OCI-LY7 (cell line): ENCODE measurements around the gene PXMP4. TPM values are rescaled to one million over a fixed set of nuclear protein-coding genes. Genes with fewer than 3 reads are reported as not detected.

Source experiments
- BruUV-seq: library from RNA; stranded (reverse); fragments of 400-500 nt; replicated peaks from 2 replicates; lab custom pipeline; 2021; lab: Mats Ljungman, UMichigan
- CTCF ChIA-PET: fragments of 300-600 bp; sonication (Branson Sonifier 250); formaldehyde crosslinking; loops from one replicate; lab custom pipeline; 2022; ENCODE audit warnings: antibody characterized with exemption; ENCODE audit not compliant: unreplicated experiment; lab: Charles Lee
- POLR2A ChIA-PET: fragments of 300-600 bp; sonication (Branson Sonifier 250); formaldehyde crosslinking; loops from one replicate; lab custom pipeline; 2022; ENCODE audit warnings: antibody characterized with exemption; lab: Charles Lee
- DNase-seq: peaks from one replicate; pipeline ENCODE4 v3.0.0-alpha.2; 2015; ENCODE audit warnings: low spot score
- H2AFZ ChIP-seq: fragments of 200-600 bp; sonication (generic), shearing (Covaris generic); 2 replicates; pipeline ENCODE4 v1.6.1; 2014; ENCODE audit warnings: mild to moderate bottlenecking, antibody characterized with exemption, low read length, moderate library complexity
- H3K27ac ChIP-seq: fragments of 200-600 bp; sonication (generic); 2 replicates; pipeline ENCODE4 v1.5.1; 2014; ENCODE audit warnings: mixed run types, low read depth, mild to moderate bottlenecking, moderate library complexity, low read length, inconsistent platforms; ENCODE audit not compliant: poor library complexity, severe bottlenecking
- H3K36me3 ChIP-seq: fragments of 200-600 bp; sonication (generic); 2 replicates; pipeline ENCODE4 v1.6.1; 2014; ENCODE audit warnings: mild to moderate bottlenecking, antibody characterized with exemption, low read length, moderate library complexity, mixed read lengths; ENCODE audit not compliant: insufficient read depth
- H3K4me1 ChIP-seq: fragments of 200-600 bp; sonication (generic); 2 replicates; pipeline ENCODE4 v1.5.1; 2014; ENCODE audit warnings: mild to moderate bottlenecking, low read length; ENCODE audit not compliant: insufficient read depth, poor library complexity, severe bottlenecking
- H3K4me2 ChIP-seq: fragments of 200-600 bp; sonication (generic); 2 replicates; pipeline ENCODE4 v1.6.1; 2014; ENCODE audit warnings: mild to moderate bottlenecking, low read length
- H3K4me3 ChIP-seq: fragments of 200-600 bp; sonication (generic); 2 replicates; pipeline ENCODE4 v1.5.1; 2014; ENCODE audit warnings: mild to moderate bottlenecking, low read depth, low read length; ENCODE audit not compliant: poor library complexity, severe bottlenecking
- H3K79me2 ChIP-seq: fragments of 200-600 bp; sonication (generic); 2 replicates; pipeline ENCODE4 v1.6.1; 2016; ENCODE audit warnings: low read depth, mild to moderate bottlenecking, low read length, moderate library complexity, mixed read lengths; ENCODE audit not compliant: insufficient read depth
- H3K9me2 ChIP-seq: fragments of 200-600 bp; sonication (generic); 2 replicates; pipeline ENCODE4 v1.6.1; 2016; ENCODE audit warnings: mild to moderate bottlenecking, low read length, mixed read lengths; ENCODE audit not compliant: insufficient read depth
- H3K9me3 ChIP-seq: fragments of 200-600 bp; sonication (generic); 2 replicates; pipeline ENCODE4 v1.6.1; 2014; ENCODE audit warnings: mild to moderate bottlenecking, mixed run types, low read length, mixed read lengths
- H4K20me1 ChIP-seq: fragments of 200-600 bp; sonication (generic); 2 replicates; pipeline ENCODE4 v1.6.1; 2014; ENCODE audit warnings: mild to moderate bottlenecking, antibody characterized with exemption, low read length, moderate library complexity, mixed read lengths; ENCODE audit not compliant: insufficient read depth
- EZH2phosphoT487 ChIP-seq: fragments of 200-600 bp; sonication (generic); IDR thresholded peaks from 2 replicates; pipeline ENCODE4 v1.6.1; 2018; ENCODE audit warnings: low read depth, borderline replicate concordance, mild to moderate bottlenecking, mixed run types, antibody characterized with exemption, low read length, moderate library complexity, mixed read lengths
- intact Hi-C: fragments of 100-400 bp; cut with micrococcal nuclease; formaldehyde crosslinking; loops from one replicate; pipeline ENCODE4 v1.10.0; 2022; ENCODE audit not compliant: unreplicated experiment
- total RNA-seq, 2 experiments: library from RNA; depleted of rRNA in 1 of 2; stranded (reverse); fragments of >200 nt in 1 of 2; shearing (Covaris generic) in 1 of 2; gene quantifications; 2 replicates each; pipeline ENCODE4 v1.2.3, GENCODE V29; 2014 to 2022
- TF ChIP-seq, protein P1 (sequence below): fragments of 200-600 bp; sonication (generic); conservative IDR thresholded peaks from 2 replicates; pipeline ENCODE4 v1.5.1; 2014; ENCODE audit warnings: mild to moderate bottlenecking, antibody characterized with exemption, low read length, moderate library complexity, mixed read lengths

PXMP4 gene
- total RNA-seq, 2 experiments from 2014 or later, result 3.1 to 8.2 TPM

- no peaks in the 10 kb centered on the region; the same call in 1 of the 2 replicates for H3K79me2 ChIP-seq
- H3K4me2 ChIP-seq, result no peak overlapping the region
- no peak overlapping the region for H3K27ac ChIP-seq
- no peaks in the 10 kb centered on the region for H3K36me3 ChIP-seq
- H4K20me1 ChIP-seq, result no peaks in the 10 kb centered on the region
- H3K4me3 ChIP-seq, result no peak overlapping the region
- no TSS peak for BruUV-seq
- TF ChIP-seq, protein P1, sequence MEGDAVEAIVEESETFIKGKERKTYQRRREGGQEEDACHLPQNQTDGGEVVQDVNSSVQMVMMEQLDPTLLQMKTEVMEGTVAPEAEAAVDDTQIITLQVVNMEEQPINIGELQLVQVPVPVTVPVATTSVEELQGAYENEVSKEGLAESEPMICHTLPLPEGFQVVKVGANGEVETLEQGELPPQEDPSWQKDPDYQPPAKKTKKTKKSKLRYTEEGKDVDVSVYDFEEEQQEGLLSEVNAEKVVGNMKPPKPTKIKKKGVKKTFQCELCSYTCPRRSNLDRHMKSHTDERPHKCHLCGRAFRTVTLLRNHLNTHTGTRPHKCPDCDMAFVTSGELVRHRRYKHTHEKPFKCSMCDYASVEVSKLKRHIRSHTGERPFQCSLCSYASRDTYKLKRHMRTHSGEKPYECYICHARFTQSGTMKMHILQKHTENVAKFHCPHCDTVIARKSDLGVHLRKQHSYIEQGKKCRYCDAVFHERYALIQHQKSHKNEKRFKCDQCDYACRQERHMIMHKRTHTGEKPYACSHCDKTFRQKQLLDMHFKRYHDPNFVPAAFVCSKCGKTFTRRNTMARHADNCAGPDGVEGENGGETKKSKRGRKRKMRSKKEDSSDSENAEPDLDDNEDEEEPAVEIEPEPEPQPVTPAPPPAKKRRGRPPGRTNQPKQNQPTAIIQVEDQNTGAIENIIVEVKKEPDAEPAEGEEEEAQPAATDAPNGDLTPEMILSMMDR, result no peak
- no peak for TF ChIP-seq EZH2phosphoT487
- intact Hi-C loops, result no loop called here
- H3K9me2 ChIP-seq, result no peaks in the 10 kb centered on the region
- no peaks in the 10 kb centered on the region for H3K9me3 ChIP-seq
- CTCF ChIA-PET, result no interaction called here
- POLR2A ChIA-PET, result interaction anchor here (0.6 kb wide), 1 partner anchor 944 kb away, joined by 3 read pairs; no protein-coding TSS in a partner anchor
- H3K4me1 ChIP-seq, result peaks cover 24% of the 10 kb centered on the region
- DNase-seq, result no peak
- H2AFZ ChIP-seq, result no peak overlapping the region
Measured at GRCh38 chr20:33729101-33729500, 9.0 kb upstream of the PXMP4 start.

DNA sequence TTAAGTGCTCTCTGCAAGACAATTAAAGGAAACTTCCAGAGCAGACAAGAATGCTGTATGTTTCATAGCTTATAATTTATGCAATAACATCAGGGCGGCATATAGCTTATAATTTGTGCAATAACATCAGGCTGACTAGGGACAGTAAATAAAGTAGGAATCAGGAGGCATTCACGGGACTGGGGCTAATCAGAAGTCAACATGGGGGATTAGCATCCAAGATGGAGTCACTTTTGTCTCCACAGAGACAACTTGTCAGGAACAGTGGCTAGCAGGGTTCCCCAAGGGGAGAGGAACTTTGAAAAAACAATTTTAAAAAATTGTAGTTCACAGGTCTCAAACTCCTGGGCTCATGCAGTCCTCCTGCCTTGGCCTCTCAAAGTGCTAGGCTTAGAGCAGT lies 8.4 kb upstream of the PXMP4 start:
- Histone ChIP-seq H3K27ac (no peak overlapping the region), H3K79me2 (no peaks in the 10 kb centered on the region; the same call in 1 of the 2 replicates), H3K36me3 (no peaks in the 10 kb centered on the region), H2AFZ (no peak overlapping the region), H3K4me1 (peaks cover 18% of the 10 kb centered on the region), H3K4me2 (no peak overlapping the region), H3K9me2 (no peaks in the 10 kb centered on the region), H3K4me3 (no peak overlapping the region), H3K9me3 (no peaks in the 10 kb centered on the region), H4K20me1 (no peaks in the 10 kb centered on the region)
- CTCF ChIA-PET, result interaction anchor here (0.6 kb wide), 1 partner anchor 285 kb away, joined by 3 read pairs; the partner anchor contains the start of gene SNTA1
- BruUV-seq, result no TSS peak
- DNase-seq, result no peak
- intact Hi-C loops, result no loop called here
- POLR2A ChIA-PET, result interaction anchor here (0.6 to 1.0 kb wide), 2 partner anchors 8 to 36 kb away, joined by 4 to 6 read pairs; partner anchors contain the start of gene PXMP4
- TF ChIP-seq EZH2phosphoT487, result no peak
- TF ChIP-seq, protein P1, result no peak

DNA sequence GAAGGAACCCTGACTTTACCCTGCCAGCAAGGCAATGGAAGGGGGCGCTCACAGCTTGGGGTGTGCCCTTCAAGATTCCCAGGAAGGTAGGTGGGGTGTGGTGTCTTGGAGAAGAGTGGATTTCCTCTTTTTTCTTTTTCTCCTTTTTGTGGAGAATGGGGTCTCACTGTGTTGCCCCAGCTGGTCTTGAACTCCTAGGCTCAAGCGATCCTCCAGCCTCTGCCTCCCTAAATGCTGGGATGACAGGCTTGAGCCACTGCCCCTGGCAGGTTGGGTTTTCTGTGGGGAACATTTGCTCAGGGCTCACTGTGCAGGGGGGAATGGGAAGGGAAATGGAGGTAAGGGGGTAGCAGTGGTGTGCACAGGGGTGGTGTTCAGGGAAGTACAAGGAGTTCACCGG lies 7.7 kb upstream of the PXMP4 start:
- CTCF ChIA-PET, result interaction anchor here (0.6 kb wide), 1 partner anchor 284 kb away, joined by 3 read pairs; the partner anchor contains the start of gene SNTA1

More for the DNA sequence above, 7.7 kb upstream of the PXMP4 start:
- Histone ChIP-seq H4K20me1 (no peaks in the 10 kb centered on the region), H3K79me2 (no peaks in the 10 kb centered on the region), H3K27ac (no peak overlapping the region), H3K36me3 (no peaks in the 10 kb centered on the region), H3K4me3 (no peak overlapping the region), H3K4me1 (peaks cover 11% of the 10 kb centered on the region), H2AFZ (no peak overlapping the region), H3K4me2 (no peak overlapping the region), H3K9me3 (no peaks in the 10 kb centered on the region), H3K9me2 (no peaks in the 10 kb centered on the region)
- intact Hi-C loops, result no loop called here
- TF ChIP-seq, protein P1, result no peak
- no peak for TF ChIP-seq EZH2phosphoT487
- BruUV-seq, result no TSS peak
- DNase-seq, result no peak
- POLR2A ChIA-PET, result interaction anchor here (1.0 kb wide), 1 partner anchor 7 kb away, joined by 4 read pairs; the partner anchor contains the start of gene PXMP4
